ENCODE results near the gene SH2D4B.

The SH2D4B gene

GRCh38 chr10:80686734-80687475, 149.2 kb downstream of the SH2D4B start:
- no peak for DNase-seq (ENCODE audit: low spot score)

GRCh38 chr10:80687476-80687789, 149.7 kb downstream of the SH2D4B start:
- DNase-seq (ENCODE audit: low spot score) = no peak

GRCh38 chr10:80690434-80690833, 152.7 kb downstream of the SH2D4B start:
- no peak for DNase-seq (ENCODE audit: low spot score)

- DNase-seq (ENCODE audit: low spot score) = no peak
Observed at GRCh38 chr10:80691441-80691840, 153.7 kb downstream of the SH2D4B start.

GRCh38 chr10:80693565-80693964, 155.9 kb downstream of the SH2D4B start:
- DNase-seq (ENCODE audit: low spot score) = no peak

GRCh38 chr10:80694930-80695329, 157.2 kb downstream of the SH2D4B start:
- DNase-seq (ENCODE audit: low spot score) = no peak
